K562 (cell line): ENCODE measurements around the gene GINS3. TPM values are rescaled to one million over a fixed set of nuclear protein-coding genes. Genes with fewer than 3 reads are reported as not detected.

Experiments used
- ATAC-seq: fragments of 200-7000 bp; cut with Tn5 transposase; 3 replicates; pipeline ENCODE4 v1.9.1; 2020; ENCODE audit warnings: moderate library complexity
- BruUV-seq: library from RNA; stranded (reverse); fragments of 400-500 nt; replicated peaks from 2 replicates; lab custom pipeline; 2021; lab: Mats Ljungman, UMichigan
- CTCF ChIA-PET: fragments of 300-600 bp; formaldehyde crosslinking; extraction: SDS; loops from one replicate; lab custom pipeline; 2021; ENCODE audit warnings: low intra/inter-chr PET ratio; lab: Yijun Ruan, JAX
- POLR2A ChIA-PET: fragments of 300-600, 350-650 bp; sonication (Branson Sonifier 250); formaldehyde crosslinking; extraction: SDS; loops from one replicate; lab custom pipeline; 2021; ENCODE audit warnings: antibody characterized with exemption, inconsistent platforms; lab: Yijun Ruan, JAX
- DNase-seq, 4 experiments: peaks; one replicate each; pipeline versions ENCODE4 v3.0.0 to v3.0.0-alpha.2; 2011 to 2018; ENCODE audit warnings: low spot score in 3 of 4, mixed read lengths in 3 of 4; ENCODE audit errors: extremely low read depth in 1 of 4
- FAIRE-seq: peaks from 2 replicates; lab custom pipeline; 2011; peaks lifted over from hg19 to GRCh38; lab: Jason Lieb, UNC
- H2AFZ ChIP-seq: 2 replicates; pipeline ENCODE4 v1.6.0; 2011; ENCODE audit warnings: low read depth, low read length, control low read depth, inconsistent platforms
- H3K27ac ChIP-seq: fragments of 200-600 bp; 3 replicates; pipeline ENCODE4 v1.8.0; 2011; ENCODE audit warnings: low read depth, mild to moderate bottlenecking, control low read depth, inconsistent platforms, low read length, moderate library complexity, mixed read lengths; ENCODE audit errors: extremely low read depth
- H3K27me3 ChIP-seq, 2 experiments: fragments of 300-600 bp in 1 of 2; 2 replicates in 1 of 2; 3 replicates in 1 of 2; pipeline versions ENCODE4 v1.6.0 to v1.8.0; 2011; ENCODE audit warnings: inconsistent platforms in 2 of 2, low read length in 2 of 2, mild to moderate bottlenecking in 1 of 2, mixed read lengths in 1 of 2, moderate library complexity in 1 of 2; ENCODE audit not compliant: control insufficient read depth in 2 of 2, insufficient read depth in 2 of 2
- H3K36me3 ChIP-seq: fragments of 300-600 bp; 3 replicates; pipeline ENCODE4 v1.8.0; 2011; ENCODE audit warnings: mild to moderate bottlenecking, low read length, inconsistent platforms; ENCODE audit not compliant: control insufficient read depth, insufficient read depth
- H3K4me1 ChIP-seq, 2 experiments: fragments of 200-600 bp in 1 of 2; replicated peaks in 1 of 2; 2 replicates in 1 of 2; 3 replicates in 1 of 2; pipeline versions ENCODE4 v1.5.1 to v1.8.0; 2011; ENCODE audit warnings: inconsistent platforms in 2 of 2, low read length in 2 of 2, mild to moderate bottlenecking in 1 of 2, mixed read lengths in 1 of 2, moderate library complexity in 1 of 2; ENCODE audit not compliant: control insufficient read depth in 2 of 2, insufficient read depth in 2 of 2
- H3K4me2 ChIP-seq: 2 replicates; pipeline ENCODE4 v1.6.1; 2011; ENCODE audit warnings: low read length, control low read depth, inconsistent platforms, mixed read lengths; ENCODE audit not compliant: insufficient read depth
- H3K4me3 ChIP-seq: fragments of 200-600 bp; sonication (generic), shearing (Covaris generic); 2 replicates; pipeline ENCODE4 v1.5.1; 2016; ENCODE audit warnings: control low read depth, inconsistent platforms
- H3K79me2 ChIP-seq: fragments of 200-600 bp; 3 replicates; pipeline ENCODE4 v1.8.0; 2011; ENCODE audit warnings: low read length, inconsistent platforms; ENCODE audit not compliant: control insufficient read depth, insufficient read depth
- H3K9ac ChIP-seq, 2 experiments: 2 replicates each; pipeline versions ENCODE4 v1.6.0 to v1.6.1; 2011; ENCODE audit warnings: low read depth in 2 of 2, low read length in 2 of 2, control low read depth in 1 of 2, inconsistent platforms in 1 of 2, mild to moderate bottlenecking in 1 of 2, mixed read lengths in 1 of 2; ENCODE audit not compliant: insufficient read depth in 1 of 2
- H3K9me1 ChIP-seq: one replicate; pipeline ENCODE4 v1.6.0; 2011; ENCODE audit warnings: inconsistent platforms, mild to moderate bottlenecking, low read length, moderate library complexity; ENCODE audit not compliant: control insufficient read depth, insufficient read depth
- H3K9me3 ChIP-seq: replicated peaks from 2 replicates; pipeline ENCODE4 v1.5.1; 2011; ENCODE audit warnings: low read depth, low read length, inconsistent platforms; ENCODE audit not compliant: control insufficient read depth, insufficient read depth
- H4K20me1 ChIP-seq: replicated peaks from 2 replicates; pipeline ENCODE4 v1.6.1; 2011; ENCODE audit warnings: low read length, inconsistent platforms, mixed read lengths; ENCODE audit not compliant: control insufficient read depth, insufficient read depth
- CBFA2T2 ChIP-seq: fragments of 450-650 bp; conservative IDR thresholded peaks from 2 replicates; pipeline ENCODE4 v1.6.1; 2017; ENCODE audit warnings: mild to moderate bottlenecking
- CREBBP ChIP-seq: IDR thresholded peaks from one replicate; pipeline ENCODE4 v1.6.1; 2012; ENCODE audit warnings: low read depth, mild to moderate bottlenecking, control low read depth, inconsistent platforms, low read length
- MBD1 ChIP-seq: fragments of 250-450 bp; sonication (Bioruptor Pico); IDR thresholded peaks from 2 replicates; pipeline ENCODE4 v1.8.0; 2022; ENCODE audit warnings: inconsistent platforms
- NFIX ChIP-seq: fragments of 250-450 bp; sonication (Bioruptor Pico); IDR thresholded peaks from 2 replicates; pipeline ENCODE4 v1.4.0; 2020; ENCODE audit warnings: low read depth, mild to moderate bottlenecking, moderate library complexity
- RAD21 ChIP-seq, 2 experiments: fragments of 250-450 bp in 1 of 2; fragments of 450-650 bp in 1 of 2; sonication (Bioruptor Pico) in 1 of 2; formaldehyde crosslinking in 1 of 2; IDR thresholded peaks in 1 of 2; conservative IDR thresholded peaks in 1 of 2; 2 replicates each; pipeline versions ENCODE4 v1.4.0 to v1.8.0; 2020 to 2022; ENCODE audit warnings: mild to moderate bottlenecking in 2 of 2, moderate library complexity in 1 of 2
- SRF ChIP-seq, 2 experiments: fragments of 250-450, 450-650 bp in 1 of 2; sonication (Bioruptor Pico) in 1 of 2; sonication (generic) in 1 of 2; formaldehyde crosslinking; IDR thresholded peaks; 2 replicates each; pipeline versions ENCODE4 v1.5.0 to v1.5.1; 2020 to 2022; ENCODE audit warnings: mild to moderate bottlenecking in 1 of 2, missing genetic modification reagents in 1 of 2
- STAT5B ChIP-seq: fragments of 250-450 bp; sonication (Bioruptor Pico); IDR thresholded peaks from 2 replicates; pipeline ENCODE4 v1.8.0; 2021; ENCODE audit warnings: mild to moderate bottlenecking, inconsistent platforms
- WHSC1 ChIP-seq: IDR thresholded peaks from one replicate; pipeline ENCODE4 v1.6.1; 2012; ENCODE audit warnings: low read length, control low read depth, inconsistent platforms
- ZNF324 ChIP-seq: fragments of 250-450 bp; sonication (Bioruptor Pico); IDR thresholded peaks from 2 replicates; pipeline ENCODE4 v1.4.0; 2020; ENCODE audit warnings: mild to moderate bottlenecking
- ZNF695 ChIP-seq: fragments of 450-650 bp; formaldehyde crosslinking; IDR thresholded peaks from 2 replicates; pipeline ENCODE4 v1.4.0; 2020; ENCODE audit warnings: mild to moderate bottlenecking, moderate library complexity
- ZNF830 ChIP-seq: fragments of 250-450 bp; sonication (Bioruptor Pico); IDR thresholded peaks from 2 replicates; pipeline ENCODE4 v1.5.0; 2021; ENCODE audit warnings: mild to moderate bottlenecking
- WGBS: fragments of 100-300 bp; shearing (Covaris generic); methylation state at CpG from one replicate; pipeline ENCODE4 v1.1.6; 2016; ENCODE audit warnings: low coverage, mixed read lengths; ENCODE audit not compliant: insufficient coverage; ENCODE audit errors: missing lambda C conversion rate; 5-methylcytosine and 5-hydroxymethylcytosine counted together
- in situ Hi-C: fragments of 300-500 bp; cut with MboI; formaldehyde crosslinking; loops from 4 replicates; pipeline ENCODE4 v1.15.0; 2018; ENCODE audit warnings: inconsistent platforms, mixed read lengths
- intact Hi-C: fragments of 100-400 bp; cut with micrococcal nuclease; formaldehyde crosslinking; loops from 2 replicates; pipeline ENCODE4 v1.14.2; 2022
- polyA plus RNA-seq, 8 experiments: library from polyadenylated mRNA; depleted of rRNA in 4 of 8; stranded (reverse) in 5 of 8; unstranded in 3 of 8; fragments of >200 nt; fragmentation: Nextera tagmentation in 2 of 8; fragmentation: Illumina TruSeq in 1 of 8; extraction: Ambion mirVana in 2 of 8; extraction: Trizol in 1 of 8; gene quantifications; 2 replicates each; pipeline versions ENCODE4 v1.2.1 to v1.2.3, GENCODE V29; 2011 to 2014; ENCODE audit warnings: inconsistent platforms in 1 of 8, missing spikeins in 1 of 8
- total RNA-seq, 7 experiments: library from RNA; depleted of rRNA in 6 of 7; stranded (reverse); fragments of >200 nt in 6 of 7; fragmentation: Illumina TruSeq in 2 of 7; extraction: Trizol in 2 of 7; gene quantifications; 2 replicates each; pipeline versions ENCODE4 v1.2.1 to v1.2.3, GENCODE V29; 2011 to 2021; ENCODE audit warnings: low replicate concordance in 1 of 7
- TF ChIP-seq, protein P1 (sequence below): sonication (generic); formaldehyde crosslinking; IDR thresholded peaks from 2 replicates; pipeline ENCODE4 v1.8.1; 2023; ENCODE audit warnings: mild to moderate bottlenecking, missing genetic modification reagents
- TF ChIP-seq, protein P2 (sequence below): fragments of 250-450 bp; sonication (Bioruptor Pico); IDR thresholded peaks from 2 replicates; pipeline ENCODE4 v1.4.0; 2020; ENCODE audit warnings: mild to moderate bottlenecking, moderate library complexity, borderline replicate concordance

Gene GINS3
- total and polyA plus RNA-seq, 9 of the 15 experiments (the other 6 are each of a cell fraction or from before 2014, with no cell fraction given): 17.8 to 31.9 (median 25.4) TPM

DNA sequence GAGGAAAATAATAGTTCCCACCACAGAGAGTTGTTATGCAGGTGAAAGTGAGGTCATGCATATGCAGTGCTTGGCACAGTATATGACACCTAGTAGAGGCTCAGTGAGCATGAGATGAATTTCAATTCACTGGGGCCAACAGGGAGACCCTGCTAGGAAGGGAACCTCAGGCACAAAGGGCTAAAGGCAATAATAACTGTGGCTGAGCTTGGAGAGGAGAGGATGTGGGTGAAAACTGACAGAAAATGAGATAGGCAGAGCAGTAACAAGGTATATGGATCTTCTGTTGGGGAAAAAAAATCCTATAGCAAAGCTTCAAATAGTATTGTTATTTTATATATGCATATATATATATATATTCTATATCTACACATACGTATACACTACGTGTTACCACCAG lies 25.0 kb upstream of the GINS3 start:
- Histone ChIP-seq H3K4me3 (no peak overlapping the region), H3K27me3 (peaks cover 8 to 12% of the 10 kb centered on the region in 2 experiments; a peak in 2 of 5 replicates), H3K79me2 (no peaks in the 10 kb centered on the region), H3K27ac (no peak overlapping the region), H3K9me3 (no peaks in the 10 kb centered on the region), H2AFZ (no peak overlapping the region), H3K9me1 (no peaks in the 10 kb centered on the region), H3K4me1 (no peaks in the 10 kb centered on the region), H3K9ac (no peak overlapping the region), H3K4me2 (no peak overlapping the region), H4K20me1 (no peaks in the 10 kb centered on the region), H3K36me3 (no peaks in the 10 kb centered on the region)
- DNase-seq: no peak
- no TSS peak for BruUV-seq
- ChIA-PET CTCF (no interaction called here), POLR2A (no interaction called here)
- 4% methylated on average over 2 of the region's 2 CpGs for WGBS
- in situ Hi-C loops (no loop called here), intact Hi-C loops (no loop called here)
- no peak for FAIRE-seq
- TF ChIP-seq STAT5B (CRISPR knock-in tag) (no peak), WHSC1 (no peak), RAD21 (CRISPR knock-in tag; conservative IDR thresholded peaks at IDR 0.05 in 1 of 2, IDR thresholded peaks at IDR 0.05 in 1 of 2) (no peak), NFIX (no peak), ZNF695 (CRISPR knock-in tag) (no peak), ZNF324 (CRISPR knock-in tag) (no peak), ZNF830 (CRISPR knock-in tag) (no peak), MBD1 (no peak), CREBBP (no peak), CBFA2T2 (no peak), SRF (CRISPR knock-in tag; IDR thresholded peaks at IDR 0.05) (no peak)
- TF ChIP-seq, protein P1, sequence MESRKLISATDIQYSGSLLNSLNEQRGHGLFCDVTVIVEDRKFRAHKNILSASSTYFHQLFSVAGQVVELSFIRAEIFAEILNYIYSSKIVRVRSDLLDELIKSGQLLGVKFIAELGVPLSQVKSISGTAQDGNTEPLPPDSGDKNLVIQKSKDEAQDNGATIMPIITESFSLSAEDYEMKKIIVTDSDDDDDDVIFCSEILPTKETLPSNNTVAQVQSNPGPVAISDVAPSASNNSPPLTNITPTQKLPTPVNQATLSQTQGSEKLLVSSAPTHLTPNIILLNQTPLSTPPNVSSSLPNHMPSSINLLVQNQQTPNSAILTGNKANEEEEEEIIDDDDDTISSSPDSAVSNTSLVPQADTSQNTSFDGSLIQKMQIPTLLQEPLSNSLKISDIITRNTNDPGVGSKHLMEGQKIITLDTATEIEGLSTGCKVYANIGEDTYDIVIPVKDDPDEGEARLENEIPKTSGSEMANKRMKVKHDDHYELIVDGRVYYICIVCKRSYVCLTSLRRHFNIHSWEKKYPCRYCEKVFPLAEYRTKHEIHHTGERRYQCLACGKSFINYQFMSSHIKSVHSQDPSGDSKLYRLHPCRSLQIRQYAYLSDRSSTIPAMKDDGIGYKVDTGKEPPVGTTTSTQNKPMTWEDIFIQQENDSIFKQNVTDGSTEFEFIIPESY: no peak
- TF ChIP-seq, protein P2, sequence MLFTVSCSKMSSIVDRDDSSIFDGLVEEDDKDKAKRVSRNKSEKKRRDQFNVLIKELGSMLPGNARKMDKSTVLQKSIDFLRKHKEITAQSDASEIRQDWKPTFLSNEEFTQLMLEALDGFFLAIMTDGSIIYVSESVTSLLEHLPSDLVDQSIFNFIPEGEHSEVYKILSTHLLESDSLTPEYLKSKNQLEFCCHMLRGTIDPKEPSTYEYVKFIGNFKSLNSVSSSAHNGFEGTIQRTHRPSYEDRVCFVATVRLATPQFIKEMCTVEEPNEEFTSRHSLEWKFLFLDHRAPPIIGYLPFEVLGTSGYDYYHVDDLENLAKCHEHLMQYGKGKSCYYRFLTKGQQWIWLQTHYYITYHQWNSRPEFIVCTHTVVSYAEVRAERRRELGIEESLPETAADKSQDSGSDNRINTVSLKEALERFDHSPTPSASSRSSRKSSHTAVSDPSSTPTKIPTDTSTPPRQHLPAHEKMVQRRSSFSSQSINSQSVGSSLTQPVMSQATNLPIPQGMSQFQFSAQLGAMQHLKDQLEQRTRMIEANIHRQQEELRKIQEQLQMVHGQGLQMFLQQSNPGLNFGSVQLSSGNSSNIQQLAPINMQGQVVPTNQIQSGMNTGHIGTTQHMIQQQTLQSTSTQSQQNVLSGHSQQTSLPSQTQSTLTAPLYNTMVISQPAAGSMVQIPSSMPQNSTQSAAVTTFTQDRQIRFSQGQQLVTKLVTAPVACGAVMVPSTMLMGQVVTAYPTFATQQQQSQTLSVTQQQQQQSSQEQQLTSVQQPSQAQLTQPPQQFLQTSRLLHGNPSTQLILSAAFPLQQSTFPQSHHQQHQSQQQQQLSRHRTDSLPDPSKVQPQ: no peak
- ATAC-seq: no peak
